BJ (cell line): Measurements from ENCODE around the gene CAPN1. TPM values are rescaled to one million over a fixed set of nuclear protein-coding genes. Genes with fewer than 3 reads are reported as not detected.
A peak's percentile ranks its signal among the peaks of the same experiment; 100 is the strongest.

Experiments used
- CTCF ChIA-PET: fragments of 350-600 bp; formaldehyde crosslinking; extraction: SDS; loops from one replicate; lab custom pipeline; 2021; ENCODE audit warnings: antibody characterized with exemption, inconsistent platforms; lab: Yijun Ruan, JAX
- POLR2A ChIA-PET: fragments of 300-600 bp; sonication (Branson Sonifier 250); formaldehyde crosslinking; extraction: SDS; loops from one replicate; lab custom pipeline; 2021; ENCODE audit warnings: antibody characterized with exemption; lab: Charles Lee
- DNase-seq: peaks from one replicate; pipeline ENCODE4 v3.0.0-alpha.2; 2011; ENCODE audit warnings: low read depth
- H3K27me3 ChIP-seq: 2 replicates; pipeline ENCODE4 v1.6.0; 2011; ENCODE audit warnings: low read length; ENCODE audit not compliant: control insufficient read depth, insufficient read depth
- H3K36me3 ChIP-seq: 2 replicates; pipeline ENCODE4 v1.5.1; 2011; ENCODE audit warnings: low read length; ENCODE audit not compliant: control insufficient read depth, insufficient read depth
- H3K4me3 ChIP-seq: 2 replicates; pipeline ENCODE4 v1.5.1; 2011; ENCODE audit warnings: low read depth, mild to moderate bottlenecking, control low read depth, low read length
- CTCF ChIP-seq: IDR thresholded peaks from 2 replicates; pipeline ENCODE4 v1.5.1; 2011; ENCODE audit warnings: low read depth, mild to moderate bottlenecking, control low read depth, inconsistent platforms, low read length, moderate library complexity; ENCODE audit not compliant: insufficient read depth
- polyA plus RNA-seq: library from polyadenylated mRNA; depleted of rRNA; stranded (reverse); fragments of >200 nt; gene quantifications from 2 replicates; pipeline ENCODE4 v1.2.3, GENCODE V29; 2011

The CAPN1 gene
- polyA plus RNA-seq, 1 experiment = 181 TPM

GRCh38 chr11:65180877-65181568 lies 705 bp upstream of the CAPN1 start:
- peak; percentile 49; the same call in 1 of the 2 replicates for TF ChIP-seq CTCF
- no peaks in the 10 kb centered on the region for H3K27me3 ChIP-seq
- DNase-seq = no peak
- POLR2A ChIA-PET = no interaction called here
- peaks cover 12% of the 10 kb centered on the region for H3K36me3 ChIP-seq
- H3K4me3 ChIP-seq = peak overlapping the region; percentile 81
- CTCF ChIA-PET = interaction anchor here (0.7 to 3.1 kb wide), 17 partner anchors 11 to 167 kb away, joined by 3 to 14 read pairs (median 4); partner anchors contain the start of genes ARL2, CDC42EP2, SPDYC and TM7SF2

GRCh38 chr11:65182258-65183170 lies 786 bp downstream of the CAPN1 start:
- Histone ChIP-seq H3K27me3 (no peaks in the 10 kb centered on the region), H3K36me3 (peaks cover 24% of the 10 kb centered on the region), H3K4me3 (peak overlapping the region; percentile 81)
- no peak for TF ChIP-seq CTCF
- DNase-seq = no peak
- ChIA-PET POLR2A (interaction anchor here (0.7 to 0.8 kb wide), 2 partner anchors 72 to 290 kb away, joined by 3 to 4 read pairs; no protein-coding TSS in a partner anchor), CTCF (interaction anchor here (0.9 to 3.0 kb wide), 8 partner anchors 13 to 148 kb away, joined by 3 to 14 read pairs (median 6); partner anchors contain the start of genes SPDYC and TM7SF2)

GRCh38 chr11:65183201-65183891 lies 1.6 kb downstream of the CAPN1 start:
- no peak for DNase-seq
- ChIA-PET POLR2A (interaction anchor here (0.7 kb wide), 1 partner anchor 289 kb away, joined by 3 read pairs; no protein-coding TSS in a partner anchor), CTCF (interaction anchor here (0.6 to 2.1 kb wide), 4 partner anchors 34 to 147 kb away, joined by 3 to 6 read pairs (median 4); no protein-coding TSS in a partner anchor)
- Histone ChIP-seq H3K27me3 (no peaks in the 10 kb centered on the region), H3K4me3 (peak overlapping the region; percentile 81), H3K36me3 (peaks cover 31% of the 10 kb centered on the region)
- TF ChIP-seq CTCF = no peak

DNA sequence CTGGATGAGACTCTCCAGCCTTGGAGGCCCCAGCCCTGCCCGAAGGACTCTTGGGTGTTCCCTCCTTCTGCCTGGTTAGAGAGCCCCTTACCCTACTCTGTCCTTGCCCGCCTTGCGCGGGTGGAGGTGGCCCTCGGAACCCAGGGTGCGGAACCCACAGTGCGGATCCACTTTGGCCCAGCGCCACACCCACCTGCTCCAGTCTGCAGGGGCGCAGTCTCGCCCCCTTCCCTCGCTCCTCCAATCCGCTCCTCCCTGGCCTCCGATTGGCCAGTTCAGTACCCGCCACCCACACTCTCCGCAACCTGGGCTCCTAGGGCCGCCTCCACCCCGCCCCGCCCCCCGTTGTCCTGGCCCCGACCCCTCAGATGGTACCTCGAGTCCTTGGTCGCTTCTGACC lies 2.4 kb downstream of the CAPN1 start:
- H3K27me3 ChIP-seq = no peaks in the 10 kb centered on the region
- no peak for TF ChIP-seq CTCF
- ChIA-PET POLR2A (no interaction called here), CTCF (no interaction called here)
- H3K4me3 ChIP-seq = no peak overlapping the region
- peaks cover 36% of the 10 kb centered on the region for H3K36me3 ChIP-seq
- no peak for DNase-seq
